Spleen (tissue), 11 donors: ENCODE data around the gene LPCAT3. TPM values are rescaled to one million over a fixed set of nuclear protein-coding genes. Genes with fewer than 3 reads are reported as not detected.
A peak's percentile ranks its signal among the peaks of the same experiment; 100 is the strongest.

Source experiments
- DNase-seq: peaks from one replicate; pipeline ENCODE4 v3.0.0-alpha.2; 2020
- H3K27ac ChIP-seq, 8 donors: fragments of 200-600 bp; sonication (generic) in 7 of 8; 1 replicate in 4 of 8; 2 replicates in 4 of 8; pipeline versions ENCODE4 v1.5.0 to v1.8.0; 2016 to 2021; ENCODE audit warnings: inconsistent platforms in 4 of 8, mild to moderate bottlenecking in 4 of 8, moderate library complexity in 1 of 8
- H3K27me3 ChIP-seq, 7 donors: fragments of 200-600 bp; sonication (generic) in 6 of 7; replicated peaks in 1 of 7; 1 replicate in 4 of 7; 2 replicates in 3 of 7; pipeline versions ENCODE4 v1.5.0 to v1.8.0; 2016 to 2021; ENCODE audit warnings: inconsistent platforms in 3 of 7, mild to moderate bottlenecking in 1 of 7
- H3K36me3 ChIP-seq, 6 donors: fragments of 200-600 bp; sonication (generic) in 5 of 6; 1 replicate in 4 of 6; 2 replicates in 2 of 6; pipeline versions ENCODE4 v1.5.0 to v1.8.0; 2016 to 2021; ENCODE audit warnings: inconsistent platforms in 2 of 6
- H3K4me1 ChIP-seq, 6 donors: fragments of 200-600 bp; sonication (generic) in 5 of 6; 1 replicate in 3 of 6; 2 replicates in 3 of 6; pipeline versions ENCODE4 v1.5.0 to v1.8.0; 2016 to 2021; ENCODE audit warnings: inconsistent platforms in 3 of 6
- H3K4me3 ChIP-seq, 8 donors: fragments of 200-600 bp; sonication (generic) in 7 of 8; 1 replicate in 4 of 8; 2 replicates in 4 of 8; pipeline versions ENCODE4 v1.5.0 to v1.8.0; 2016 to 2021; ENCODE audit warnings: inconsistent platforms in 4 of 8, mild to moderate bottlenecking in 4 of 8, moderate library complexity in 2 of 8
- H3K9me3 ChIP-seq, 8 donors: fragments of 200-600 bp; sonication (generic) in 7 of 8; 1 replicate in 4 of 8; 2 replicates in 4 of 8; pipeline versions ENCODE4 v1.5.0 to v1.8.0; 2016 to 2021; ENCODE audit warnings: inconsistent platforms in 4 of 8
- CTCF ChIP-seq, 11 experiments: fragments of 200-600 bp in 7 of 11; fragments of 450-650 bp in 4 of 11; sonication (generic) in 4 of 11; IDR thresholded peaks in 8 of 11; conservative IDR thresholded peaks in 3 of 11; 1 replicate in 7 of 11; 2 replicates in 4 of 11; pipeline versions ENCODE4 v1.4.0 to v1.8.0; 2016 to 2021; ENCODE audit warnings: antibody characterized with exemption in 11 of 11, inconsistent platforms in 4 of 11, mild to moderate bottlenecking in 1 of 11
- POLR2A ChIP-seq, 3 donors: fragments of 450-650 bp; IDR thresholded peaks; one replicate each; pipeline ENCODE4 v1.5.1; 2017; ENCODE audit warnings: antibody characterized with exemption in 3 of 3, mild to moderate bottlenecking in 1 of 3
- POLR2AphosphoS5 ChIP-seq, 3 donors: sonication (generic); formaldehyde crosslinking; IDR thresholded peaks; one replicate each; pipeline ENCODE4 v1.5.1; 2017; ENCODE audit warnings: antibody characterized with exemption in 3 of 3
- WGBS, 5 donors: extraction: QIAGEN DNeasy Blood & Tissue Kit in 3 of 5; methylation state at CpG; one replicate each; pipeline versions ENCODE4 v1.1.5 to v1.1.7; 2013 to 2018; 5-methylcytosine and 5-hydroxymethylcytosine counted together
- intact Hi-C: fragments of 100-400 bp; cut with DNase I; formaldehyde crosslinking; loops from one replicate; pipeline ENCODE4 v1.15.0; 2023; ENCODE audit warnings: low total_unique reads
- polyA plus RNA-seq, 3 donors: library from polyadenylated mRNA; stranded (reverse); fragments of 200-250 nt; gene quantifications; one replicate each; pipeline ENCODE4 v1.2.1, GENCODE V29; 2013
- total RNA-seq, 7 donors: library from RNA; depleted of rRNA in 3 of 7; stranded (reverse); fragments of >200 nt in 3 of 7; fragmentation: NEBNext Ultra II Directional in 4 of 7; extraction: Animal tissue kit (Norgen Biotek cat#: 25700) in 4 of 7; gene quantifications; one replicate each; pipeline versions ENCODE4 v1.1.0 to v1.2.1, GENCODE V29; 2016 to 2021
- donor health status: healthy with polysubstance abuse.
- donor health status: DM: no; HTN: no; CAD: no; lungs with moderate emphysema.
- donor health status: DM: no; HTN: no; CAD: no.
- donor health status: Bipolar disorder and iron deficiency.
- donor health status: healthy.
- donor health status: DM: no; HTN: no; CAD: no.
- donor health status: DM: yes; HTN: yes; CAD: no.

Gene LPCAT3
- total and polyA plus RNA-seq, 10 donors = 9.7 to 52.5 (median 36.9) TPM

- H3K4me3 ChIP-seq = no peak overlapping the region
- no peaks in the 10 kb centered on the region for H3K27me3 ChIP-seq
- H3K4me1 ChIP-seq = peaks cover 8 to 25% (median 17%) of the 10 kb centered on the region in 6 donors
- 62 to 84% (median 67%) methylated on average over 5 of the region's 5 CpGs for WGBS, 5 donors
- no peak for DNase-seq
- H3K36me3 ChIP-seq = no peaks in the 10 kb centered on the region
- intact Hi-C loops = loop anchor here (10.0 kb wide), 1 partner anchor 47 kb away; the partner anchor contains the start of genes EMG1 and PHB2
- TF ChIP-seq CTCF (IDR thresholded peaks at IDR 0.05 in 8 of 11, conservative IDR thresholded peaks at IDR 0.05 in 3 of 11) (no peak), POLR2A (IDR thresholded peaks at IDR 0.05) (no peak), POLR2AphosphoS5 (IDR thresholded peaks at IDR 0.05) (no peak)
- no peaks in the 10 kb centered on the region for H3K9me3 ChIP-seq
- H3K27ac ChIP-seq = no peak overlapping the region
These were observed 3.7 kb upstream of the LPCAT3 start for GRCh38 chr12:7021956-7022355.

GRCh38 chr12:7019043-7019569 is 830 bp upstream of the LPCAT3 start:
- no peak for DNase-seq
- WGBS, 5 donors = 11 to 22% (median 20%) methylated on average over 6 of the region's 6 CpGs
- TF ChIP-seq CTCF (IDR thresholded peaks at IDR 0.05 in 8 of 11, conservative IDR thresholded peaks at IDR 0.05 in 3 of 11) (peak in 1 of 11 experiments; percentile 12), POLR2AphosphoS5 (IDR thresholded peaks at IDR 0.05) (no peak)
- H3K27me3 ChIP-seq = no peaks in the 10 kb centered on the region
- H3K36me3 ChIP-seq = peaks cover 0 to 15% (median 0%) of the 10 kb centered on the region in 6 donors
- intact Hi-C loops = loop anchor here (10.0 kb wide), 1 partner anchor 76 kb away; the partner anchor contains the start of gene C1R
- peak overlapping the region; percentile 56 to 87 (median 77) for H3K4me3 ChIP-seq
- peak overlapping the region; percentile 87 to 98 (median 92) for H3K27ac ChIP-seq
- H3K4me1 ChIP-seq = peaks cover 12 to 44% (median 27%) of the 10 kb centered on the region in 6 donors
- no peaks in the 10 kb centered on the region for H3K9me3 ChIP-seq

- WGBS, 5 donors = 0 to 2% (median 1%) methylated on average over 14 to 25 of the region's 25 CpGs
These were observed 366 bp downstream of the LPCAT3 start for GRCh38 chr12:7017870-7018349.

More at GRCh38 chr12:7017870-7018349, 366 bp downstream of the LPCAT3 start:
- peak overlapping the region; percentile 56 to 87 (median 77) for H3K4me3 ChIP-seq
- peak overlapping the region; percentile 87 to 98 (median 92) for H3K27ac ChIP-seq
- peaks cover 0 to 27% (median 2%) of the 10 kb centered on the region in 6 donors for H3K36me3 ChIP-seq
- peaks cover 12 to 49% (median 27%) of the 10 kb centered on the region in 6 donors for H3K4me1 ChIP-seq
- H3K27me3 ChIP-seq = no peaks in the 10 kb centered on the region
- no peak for TF ChIP-seq CTCF (IDR thresholded peaks at IDR 0.05 in 8 of 11, conservative IDR thresholded peaks at IDR 0.05 in 3 of 11)
- TF ChIP-seq POLR2A (IDR thresholded peaks at IDR 0.05) = no peak
- no peak for TF ChIP-seq POLR2AphosphoS5 (IDR thresholded peaks at IDR 0.05)
- intact Hi-C loops = loop anchor here (10.0 kb wide), 1 partner anchor 77 kb away; the partner anchor contains the start of gene C1R
- DNase-seq = no peak
- H3K9me3 ChIP-seq = no peaks in the 10 kb centered on the region
